Hepatocyte (in vitro differentiated cells): ENCODE results near the gene MAP3K10.

Experiments used
- EZH2 ChIP-seq: fragments of 200-600 bp; sonication (generic); IDR thresholded peaks from 2 replicates; pipeline ENCODE4 v1.6.1; 2016; ENCODE audit warnings: antibody characterized with exemption, mild to moderate bottlenecking, borderline replicate concordance
- EZH2phosphoT487 ChIP-seq: fragments of 200-600 bp; sonication (generic); IDR thresholded peaks from one replicate; pipeline ENCODE4 v1.6.1; 2018; ENCODE audit warnings: antibody characterized with exemption, mild to moderate bottlenecking, low read depth, moderate library complexity; ENCODE audit not compliant: unreplicated experiment, severe bottlenecking
- TF ChIP-seq, protein P1 (sequence below): fragments of 200-600 bp; sonication (generic); IDR thresholded peaks from 2 replicates; pipeline ENCODE4 v1.5.1; 2016; ENCODE audit warnings: antibody characterized with exemption, mild to moderate bottlenecking; ENCODE audit not compliant: poor library complexity

GRCh38 chr19:40236366-40236765 lies 45.1 kb downstream of the MAP3K10 start:
- TF ChIP-seq EZH2phosphoT487: no peak
- TF ChIP-seq, protein P1, sequence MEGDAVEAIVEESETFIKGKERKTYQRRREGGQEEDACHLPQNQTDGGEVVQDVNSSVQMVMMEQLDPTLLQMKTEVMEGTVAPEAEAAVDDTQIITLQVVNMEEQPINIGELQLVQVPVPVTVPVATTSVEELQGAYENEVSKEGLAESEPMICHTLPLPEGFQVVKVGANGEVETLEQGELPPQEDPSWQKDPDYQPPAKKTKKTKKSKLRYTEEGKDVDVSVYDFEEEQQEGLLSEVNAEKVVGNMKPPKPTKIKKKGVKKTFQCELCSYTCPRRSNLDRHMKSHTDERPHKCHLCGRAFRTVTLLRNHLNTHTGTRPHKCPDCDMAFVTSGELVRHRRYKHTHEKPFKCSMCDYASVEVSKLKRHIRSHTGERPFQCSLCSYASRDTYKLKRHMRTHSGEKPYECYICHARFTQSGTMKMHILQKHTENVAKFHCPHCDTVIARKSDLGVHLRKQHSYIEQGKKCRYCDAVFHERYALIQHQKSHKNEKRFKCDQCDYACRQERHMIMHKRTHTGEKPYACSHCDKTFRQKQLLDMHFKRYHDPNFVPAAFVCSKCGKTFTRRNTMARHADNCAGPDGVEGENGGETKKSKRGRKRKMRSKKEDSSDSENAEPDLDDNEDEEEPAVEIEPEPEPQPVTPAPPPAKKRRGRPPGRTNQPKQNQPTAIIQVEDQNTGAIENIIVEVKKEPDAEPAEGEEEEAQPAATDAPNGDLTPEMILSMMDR: no peak
- no peak for TF ChIP-seq EZH2
